ENCODE measurements around the gene LCA5. TPM values are rescaled to one million over a fixed set of nuclear protein-coding genes. Genes with fewer than 3 reads are reported as not detected.

LCA5 gene
- total RNA-seq, 6 donors from 2014 or later = 2.9 to 16.6 (median 5.1) TPM

DNA sequence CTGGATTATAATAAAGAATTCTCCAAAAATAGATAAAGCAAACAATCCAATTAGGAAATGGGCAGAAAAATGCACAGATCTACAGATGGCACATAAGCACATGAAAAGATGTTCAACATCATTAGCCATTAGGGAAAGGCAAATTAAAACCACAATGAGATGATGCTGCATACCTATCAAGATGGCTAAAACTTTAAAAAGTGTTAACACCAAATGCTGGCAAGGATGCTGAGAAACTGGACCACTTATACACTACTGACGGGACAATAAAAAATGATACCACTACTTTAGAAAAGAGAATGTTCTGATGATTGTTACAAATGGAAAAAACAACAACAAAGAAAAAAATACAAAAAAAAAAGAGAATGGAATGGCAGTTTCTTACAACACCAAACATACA lies 26.5 kb downstream of the LCA5 start:
- H3K36me3 ChIP-seq = peaks cover 0 to 4% (median 0%) of the 10 kb centered on the region in 4 donors
- H3K27me3 ChIP-seq = no peaks in the 10 kb centered on the region
- TF ChIP-seq EP300 (IDR thresholded peaks at IDR 0.05) = no peak
- no peak for TF ChIP-seq POLR2A (IDR thresholded peaks at IDR 0.05)
- TF ChIP-seq CTCF (IDR thresholded peaks at IDR 0.05) = no peak
- no peak for TF ChIP-seq POLR2AphosphoS5 (IDR thresholded peaks at IDR 0.05)
- no peaks in the 10 kb centered on the region for H3K4me1 ChIP-seq
- H3K9me3 ChIP-seq = no peaks in the 10 kb centered on the region
- DNase-seq (no peak), ATAC-seq (ENCODE audit: low FRiP score in 2 of 2) (no peak)
- no peak overlapping the region for H3K27ac ChIP-seq
- WGBS, 2 donors = 28 to 92% methylated on average over 1 of the region's 1 CpG
- no peak overlapping the region for H3K4me3 ChIP-seq

- Histone ChIP-seq H3K36me3 (peaks cover 0 to 4% (median 0%) of the 10 kb centered on the region in 4 donors), H3K4me1 (no peaks in the 10 kb centered on the region), H3K9me3 (no peaks in the 10 kb centered on the region), H3K27me3 (no peaks in the 10 kb centered on the region), H3K27ac (no peak overlapping the region), H3K4me3 (no peak overlapping the region)
- WGBS, 2 donors = 96 to 97% methylated on average over 1 of the region's 1 CpG
- DNase-seq = no peak
- ATAC-seq (ENCODE audit: low FRiP score in 2 of 2) = no peak
- TF ChIP-seq EP300 (IDR thresholded peaks at IDR 0.05) = no peak
- TF ChIP-seq CTCF (IDR thresholded peaks at IDR 0.05) = no peak
- TF ChIP-seq POLR2A (IDR thresholded peaks at IDR 0.05) = no peak
- TF ChIP-seq POLR2AphosphoS5 (IDR thresholded peaks at IDR 0.05) = no peak
Observed at GRCh38 chr6:79506251-79506650, 31.0 kb downstream of the LCA5 start.

- Histone ChIP-seq H3K4me1 (no peaks in the 10 kb centered on the region), H3K27ac (no peak overlapping the region)
- no peak for ATAC-seq (ENCODE audit: low FRiP score in 2 of 2)
Observed at GRCh38 chr6:79504372-79504771, 32.9 kb downstream of the LCA5 start.

DNA sequence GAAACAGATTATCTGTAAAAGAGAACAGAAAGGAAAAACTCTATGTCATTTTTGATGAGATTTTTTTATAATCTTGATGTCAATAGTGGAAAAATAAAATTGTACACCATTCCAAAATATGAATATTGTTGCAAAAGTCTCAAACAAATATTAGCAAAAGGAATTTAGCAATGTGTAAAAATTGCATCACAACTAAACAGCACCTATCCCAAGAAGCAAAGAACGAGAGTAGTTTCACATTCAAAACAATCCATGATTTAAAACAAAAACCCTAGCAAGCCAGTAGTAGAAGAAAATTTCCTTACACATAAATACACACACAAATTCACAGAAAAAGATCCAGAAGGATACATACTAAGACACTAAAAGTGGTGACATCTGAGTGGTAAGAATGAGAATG lies 38.4 kb downstream of the LCA5 start:
- Histone ChIP-seq H3K4me3 (no peak overlapping the region), H3K36me3 (no peaks in the 10 kb centered on the region), H3K27me3 (no peaks in the 10 kb centered on the region), H3K27ac (no peak overlapping the region), H3K4me1 (no peaks in the 10 kb centered on the region), H3K9me3 (no peaks in the 10 kb centered on the region)
- 50 to 56% methylated on average over 1 of the region's 1 CpG for WGBS, 2 donors
- ATAC-seq (ENCODE audit: low FRiP score in 2 of 2) (no peak), DNase-seq (no peak)
- TF ChIP-seq CTCF (IDR thresholded peaks at IDR 0.05) (no peak), POLR2AphosphoS5 (IDR thresholded peaks at IDR 0.05) (no peak), POLR2A (IDR thresholded peaks at IDR 0.05) (no peak), EP300 (IDR thresholded peaks at IDR 0.05) (no peak)

More at GRCh38 chr6:79504372-79504771, 32.9 kb downstream of the LCA5 start:
- no peak for TF ChIP-seq CTCF (IDR thresholded peaks at IDR 0.05)
- no peak for TF ChIP-seq POLR2AphosphoS5 (IDR thresholded peaks at IDR 0.05)
- no peak for TF ChIP-seq POLR2A (IDR thresholded peaks at IDR 0.05)
- TF ChIP-seq EP300 (IDR thresholded peaks at IDR 0.05) = no peak
- Histone ChIP-seq H3K9me3 (no peaks in the 10 kb centered on the region), H3K4me3 (no peak overlapping the region), H3K36me3 (peaks cover 0 to 4% (median 0%) of the 10 kb centered on the region in 4 donors), H3K27me3 (no peaks in the 10 kb centered on the region)
- WGBS, 2 donors = 93% methylated on average over 2 of the region's 2 CpGs
- DNase-seq = no peak

GRCh38 chr6:79495246-79495645 lies 42.0 kb downstream of the LCA5 start:
- Histone ChIP-seq H3K9me3 (no peaks in the 10 kb centered on the region), H3K36me3 (peaks cover 0 to 9% (median 0%) of the 10 kb centered on the region in 4 donors), H3K27me3 (no peaks in the 10 kb centered on the region), H3K27ac (no peak overlapping the region), H3K4me1 (no peaks in the 10 kb centered on the region), H3K4me3 (no peak overlapping the region)
- TF ChIP-seq CTCF (IDR thresholded peaks at IDR 0.05) = no peak
- TF ChIP-seq POLR2AphosphoS5 (IDR thresholded peaks at IDR 0.05) = no peak
- TF ChIP-seq EP300 (IDR thresholded peaks at IDR 0.05) = no peak
- no peak for TF ChIP-seq POLR2A (IDR thresholded peaks at IDR 0.05)
- no peak for ATAC-seq (ENCODE audit: low FRiP score in 2 of 2)
- DNase-seq = no peak
- WGBS, 2 donors = 92 to 97% methylated on average over 9 to 10 of the region's 10 CpGs
